HG02840 (cell line): ENCODE data around the gene SLC16A6.
"Not testable (repeated sequence)": the region's sequence is repeated elsewhere in the genome, so short reads cannot be mapped to it uniquely, and the experiment has no call there.

Experiments used
- ATAC-seq: cut with Tn5 transposase; IDR thresholded peaks from one replicate; pipeline ENCODE4 v1.9.1; 2021; ENCODE audit warnings: mild to moderate bottlenecking, moderate library complexity, moderate number of reproducible peaks; ENCODE audit not compliant: unreplicated experiment, low FRiP score

SLC16A6 gene

DNA sequence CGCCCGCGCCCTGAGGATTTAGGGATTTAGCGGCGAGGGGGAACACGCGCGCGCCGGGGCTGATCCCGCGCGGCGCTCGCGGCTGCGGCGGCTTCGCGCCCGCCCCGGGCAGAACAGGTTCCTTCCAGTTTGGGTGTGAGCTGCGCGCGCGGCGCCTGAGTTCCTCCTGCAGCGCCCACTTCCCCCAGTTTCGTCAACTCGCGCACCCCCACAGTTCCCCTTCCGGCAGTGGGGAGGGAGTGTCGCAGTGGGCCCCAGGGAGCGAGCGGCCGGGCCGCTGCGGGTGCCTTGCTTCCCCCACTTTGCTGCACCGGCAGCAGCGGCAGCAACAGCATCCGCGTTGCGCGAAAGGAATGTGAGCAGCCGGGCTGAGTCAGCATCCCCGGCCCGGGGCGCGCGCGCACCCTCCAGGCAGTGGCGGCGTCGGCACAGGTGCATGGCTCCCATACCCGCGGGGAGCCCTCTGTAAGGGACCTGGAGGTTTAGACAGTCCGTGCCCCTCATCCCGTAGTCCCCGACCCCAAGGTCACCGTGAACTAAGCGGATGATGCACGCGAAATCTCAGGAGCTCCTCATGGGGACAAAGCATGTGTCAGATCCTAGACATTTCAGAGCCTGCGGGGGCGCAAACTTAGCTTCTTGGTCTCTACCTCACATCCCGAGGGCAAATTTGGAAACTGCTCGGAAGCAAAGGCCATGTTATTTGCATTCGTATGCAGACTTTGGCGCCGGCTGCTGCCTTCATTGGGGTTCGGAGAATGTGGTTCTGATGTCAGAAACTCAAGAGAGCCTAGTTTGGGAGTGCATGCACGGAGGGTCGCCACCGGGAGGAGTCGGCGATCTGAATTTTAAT, 1.1 kb upstream of the SLC16A6 start:
- ATAC-seq, result peak; percentile 53

- ATAC-seq, result no peak
Measured at GRCh38 chr17:68290268-68290954, 516 bp downstream of the SLC16A6 start.

- ATAC-seq, result no peak
Measured at GRCh38 chr17:68289936-68290267, 1.0 kb downstream of the SLC16A6 start.

DNA sequence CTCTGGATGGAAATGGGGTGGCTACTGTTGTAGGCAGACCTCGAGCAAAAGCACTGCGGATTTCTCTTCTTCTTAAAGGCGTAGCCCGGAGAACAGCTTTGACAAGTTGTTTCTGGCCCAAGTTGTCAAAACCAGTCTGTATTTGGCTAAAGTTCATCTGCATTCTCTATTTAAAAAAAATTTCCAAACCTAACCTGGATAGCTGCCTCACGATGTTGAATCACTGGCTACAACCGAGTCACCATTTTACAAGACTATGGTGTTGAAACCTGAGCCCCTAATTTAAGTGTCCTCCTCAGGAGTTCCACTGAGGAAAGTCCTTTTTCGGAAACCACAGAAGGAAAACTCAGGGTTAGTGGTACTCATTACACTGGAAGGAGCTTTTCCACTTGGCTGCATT, 1.5 kb downstream of the SLC16A6 start:
- no peak for ATAC-seq

DNA sequence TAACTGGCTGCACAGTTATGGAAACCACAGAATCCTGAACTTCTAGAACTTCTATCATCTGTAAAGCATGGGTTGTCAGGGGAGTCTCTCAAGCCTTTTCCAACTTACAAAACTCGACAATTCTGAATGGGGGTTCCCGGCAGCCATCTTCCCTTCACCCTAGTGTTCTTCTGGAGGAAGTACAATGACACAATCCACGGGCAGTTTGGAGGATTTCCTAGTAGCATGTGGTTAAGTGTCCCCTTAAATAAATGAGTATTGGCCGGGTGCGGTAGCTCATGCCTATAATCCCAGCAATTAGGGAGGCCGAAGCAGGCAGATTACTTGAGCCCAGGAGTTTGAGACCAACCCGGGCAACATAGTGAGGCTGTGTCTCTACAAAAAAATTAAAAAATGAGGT, 2.1 kb downstream of the SLC16A6 start:
- ATAC-seq, result no peak

GRCh38 chr17:68288375-68288774, 2.6 kb downstream of the SLC16A6 start:
- no peak for ATAC-seq

GRCh38 chr17:68281965-68282364, 9.0 kb downstream of the SLC16A6 start:
- ATAC-seq, result not testable (repeated sequence)

GRCh38 chr17:68277807-68278206, 13.1 kb downstream of the SLC16A6 start:
- ATAC-seq, result no peak

- not testable (repeated sequence) for ATAC-seq
Measured at GRCh38 chr17:68276339-68276738, 14.6 kb downstream of the SLC16A6 start.

- ATAC-seq, result no peak
Measured at GRCh38 chr17:68273722-68274121, 17.2 kb downstream of the SLC16A6 start.

- not testable (repeated sequence) for ATAC-seq
Measured at GRCh38 chr17:68265833-68266232, 25.1 kb downstream of the SLC16A6 start.

- not testable (repeated sequence) for ATAC-seq
Measured at GRCh38 chr17:68263101-68263681, 27.7 kb downstream of the SLC16A6 start.

- ATAC-seq, result not testable (repeated sequence)
Measured at GRCh38 chr17:68262467-68262866, 28.5 kb downstream of the SLC16A6 start.

DNA sequence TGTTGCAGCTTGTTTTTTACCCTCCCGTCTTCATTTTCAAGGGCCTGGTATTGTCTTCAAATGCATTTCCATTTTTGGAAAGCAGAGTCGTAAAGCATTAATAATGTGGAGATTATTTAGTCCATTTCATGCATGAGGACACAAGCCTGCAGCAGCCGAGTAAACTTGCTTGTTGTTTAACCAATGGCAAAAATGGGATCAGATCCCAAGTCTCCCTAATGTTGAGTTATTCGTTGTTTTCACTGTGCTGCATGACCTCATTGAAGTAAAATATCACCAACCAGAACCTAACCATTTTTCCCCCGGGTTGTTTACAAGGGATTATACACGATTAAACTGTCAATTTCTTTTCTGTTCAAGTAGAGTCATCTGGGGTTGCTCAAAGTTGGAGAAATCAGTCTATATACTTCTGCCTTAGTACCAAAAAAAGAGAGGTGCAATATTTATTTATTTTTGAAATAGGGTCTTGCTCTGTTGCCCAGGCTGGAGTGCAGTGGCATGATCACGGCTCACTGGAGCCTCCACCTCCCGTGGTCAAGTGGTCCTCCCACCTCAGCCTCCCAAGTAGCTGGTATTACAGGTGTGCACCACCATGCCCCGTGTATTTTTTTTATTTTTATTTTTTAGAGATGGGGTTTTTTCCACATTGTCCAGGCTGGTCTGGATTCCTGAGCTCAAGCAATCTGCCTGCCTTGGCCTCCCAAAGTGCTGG, 30.7 kb downstream of the SLC16A6 start:
- ATAC-seq, result no peak

DNA sequence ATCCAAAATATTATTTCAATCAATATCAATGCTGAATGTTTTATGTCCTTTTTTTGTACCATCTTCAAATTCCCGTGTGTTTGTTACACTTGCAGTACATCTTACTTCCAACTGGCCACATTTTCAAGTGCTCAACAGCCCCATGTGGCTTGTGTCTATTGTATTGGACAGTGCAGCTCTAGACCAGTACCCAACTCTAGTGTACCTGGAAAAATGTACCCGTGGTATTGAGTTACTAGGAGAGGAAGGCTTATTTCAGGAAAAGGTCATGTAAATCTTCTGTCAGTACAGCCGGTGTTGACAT, 31.3 kb downstream of the SLC16A6 start:
- ATAC-seq, result not testable (repeated sequence)

DNA sequence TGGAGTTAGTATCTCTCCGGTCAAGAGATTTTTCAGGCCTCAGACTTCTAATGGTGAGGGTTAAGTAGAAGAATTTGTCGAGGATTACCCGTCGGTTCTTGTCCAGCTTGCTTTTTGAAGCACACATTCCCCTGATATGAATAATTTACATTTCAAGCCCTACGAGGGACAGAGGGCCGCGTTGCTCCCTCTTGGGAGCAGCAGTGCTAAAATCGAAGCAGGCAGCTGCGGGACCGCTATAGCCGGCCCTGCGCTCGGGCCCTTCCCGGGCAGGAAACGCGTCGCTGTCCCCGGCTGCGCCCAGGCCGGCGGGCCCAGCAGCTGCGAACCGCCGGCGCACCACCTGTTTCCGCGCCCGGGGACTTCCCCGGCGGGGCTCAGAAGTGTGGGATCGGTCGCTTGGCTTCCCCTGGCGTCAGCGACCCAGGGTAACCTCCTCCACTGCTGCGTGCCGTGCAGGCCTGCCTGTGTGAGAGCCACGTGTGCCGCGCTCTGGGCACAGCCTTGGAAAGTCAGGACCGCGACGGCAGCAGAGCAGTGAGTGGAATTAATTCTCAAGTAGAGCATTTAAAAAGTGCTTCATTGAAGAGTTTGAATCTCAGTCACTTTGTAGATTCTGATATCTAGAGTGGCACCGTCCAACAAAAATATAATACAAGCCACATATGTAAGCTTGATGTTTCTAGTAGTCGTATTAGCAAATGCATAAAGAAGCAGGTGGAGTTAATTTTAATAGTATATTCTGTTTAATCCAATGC, 31.9 kb downstream of the SLC16A6 start:
- peak; percentile 86 for ATAC-seq

GRCh38 chr17:68257934-68258333, 33.0 kb downstream of the SLC16A6 start:
- no peak for ATAC-seq

- ATAC-seq, result not testable (repeated sequence)
Measured at GRCh38 chr17:68256701-68257100, 34.2 kb downstream of the SLC16A6 start.

GRCh38 chr17:68255731-68256538, 35.0 kb downstream of the SLC16A6 start:
- no peak for ATAC-seq

- no peak for ATAC-seq
Measured at GRCh38 chr17:68255151-68255550, 35.8 kb downstream of the SLC16A6 start.
